GM18508 (cell line): ENCODE measurements around the gene NPPA.
"Not testable (repeated sequence)": the region's sequence is repeated elsewhere in the genome, so short reads cannot be mapped to it uniquely, and the experiment has no call there.

Experiments
- ATAC-seq: cut with Tn5 transposase; IDR thresholded peaks from one replicate; pipeline ENCODE4 v1.9.1; 2021; ENCODE audit warnings: moderate number of reproducible peaks; ENCODE audit not compliant: insufficient read depth, unreplicated experiment

Gene NPPA

DNA sequence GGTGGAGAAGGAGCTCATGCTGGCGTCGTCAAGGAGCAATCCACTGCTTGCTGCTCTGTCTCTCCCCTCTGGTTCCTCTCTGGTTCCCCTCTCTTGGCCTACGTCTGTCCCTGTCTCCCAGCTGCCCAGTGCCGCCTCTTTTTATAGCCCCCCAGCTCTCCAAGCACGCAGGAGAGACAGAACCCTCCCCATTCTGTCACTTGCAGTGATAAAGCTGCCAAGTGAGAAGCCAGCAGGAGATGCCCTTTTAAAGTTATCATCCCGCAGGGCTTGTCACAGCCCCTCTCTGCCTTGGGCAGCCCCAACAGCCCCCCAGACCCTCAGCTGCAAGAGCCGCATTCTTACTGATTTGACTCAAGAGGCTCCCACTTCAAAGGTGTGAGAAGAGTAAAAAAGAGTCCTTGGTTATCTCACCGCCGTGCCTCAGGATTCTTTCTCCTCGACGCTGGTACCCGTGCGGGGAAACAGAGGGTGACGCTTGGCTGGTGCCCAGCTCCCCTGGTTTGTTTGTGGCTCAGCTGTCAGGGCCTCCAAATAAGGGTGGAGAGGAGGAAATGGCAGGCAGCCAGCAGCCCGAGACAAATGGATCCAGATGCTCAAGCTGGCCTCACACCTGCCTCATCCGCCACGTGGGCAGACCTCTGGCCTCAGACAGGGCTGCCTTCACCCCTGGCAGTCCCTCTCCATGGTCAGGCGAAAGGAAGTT is at the start of gene NPPA:
NPPA (minus strand) TSS at position 117 of the 706 bp plus-strand sequence; CDS start at position 18, 99 bp downstream.
- no peak for ATAC-seq

DNA sequence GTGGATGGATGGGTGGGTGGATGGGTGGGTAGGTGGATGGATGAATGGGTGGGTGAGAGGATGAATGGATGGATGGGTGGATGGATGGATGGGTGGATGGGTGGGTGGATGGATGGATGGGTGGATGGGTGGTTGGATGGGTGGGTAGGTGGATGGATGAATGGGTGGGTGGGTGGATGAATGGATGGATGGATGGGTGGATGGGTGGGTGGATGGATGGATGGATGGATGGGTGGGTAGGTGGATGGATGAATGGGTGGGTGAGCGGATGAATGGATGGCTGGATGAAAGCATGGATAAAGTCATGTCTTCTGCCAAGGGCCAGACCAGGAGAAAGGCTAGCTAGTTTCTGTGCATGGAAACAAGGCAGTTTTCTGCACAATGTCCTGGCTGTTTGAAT is 46.9 kb upstream of the NPPA start:
- not testable (repeated sequence) for ATAC-seq

GRCh38 chr1:11893907-11894251 is 46.3 kb upstream of the NPPA start:
- ATAC-seq, result no peak

DNA sequence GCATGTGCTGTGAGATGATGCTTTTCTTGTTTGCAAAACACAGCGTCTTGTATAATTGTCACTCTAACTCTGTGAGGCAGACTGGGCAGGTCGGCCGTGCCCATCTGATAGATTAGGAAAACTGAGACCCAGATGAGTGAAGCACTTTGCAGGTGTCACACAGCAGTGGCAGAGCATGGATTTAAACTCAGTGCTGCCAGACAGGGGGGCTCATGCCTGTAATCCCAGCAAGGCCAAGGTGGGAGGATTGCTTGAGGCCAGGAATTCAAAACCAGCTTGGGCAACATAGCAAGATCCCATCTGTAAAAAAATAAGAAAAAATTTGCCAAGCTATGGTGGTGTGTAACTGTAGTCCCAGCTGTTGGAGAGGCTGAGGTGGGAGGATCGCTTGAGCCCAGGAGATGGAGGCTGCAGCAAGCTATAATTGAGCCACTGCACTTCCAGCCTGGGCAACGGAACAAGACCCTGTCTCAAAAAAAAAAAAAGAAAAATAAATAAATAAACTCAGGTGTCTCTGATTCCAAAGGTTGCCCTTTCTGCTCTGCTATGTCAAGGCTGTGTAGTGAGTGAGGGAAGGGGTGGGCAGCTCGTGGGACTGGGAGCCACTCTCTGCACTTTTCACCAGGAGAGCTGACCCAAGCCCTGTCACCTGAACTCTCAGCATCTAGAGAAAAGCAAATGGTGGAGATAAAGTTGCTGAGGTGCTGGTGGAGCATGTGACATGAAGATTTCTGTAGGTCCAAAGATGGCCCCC is 44.0 kb upstream of the NPPA start:
- no peak for ATAC-seq

GRCh38 chr1:11888877-11889208 is 41.3 kb upstream of the NPPA start:
- no peak for ATAC-seq

GRCh38 chr1:11888206-11888876 is 40.8 kb upstream of the NPPA start:
- no peak for ATAC-seq

DNA sequence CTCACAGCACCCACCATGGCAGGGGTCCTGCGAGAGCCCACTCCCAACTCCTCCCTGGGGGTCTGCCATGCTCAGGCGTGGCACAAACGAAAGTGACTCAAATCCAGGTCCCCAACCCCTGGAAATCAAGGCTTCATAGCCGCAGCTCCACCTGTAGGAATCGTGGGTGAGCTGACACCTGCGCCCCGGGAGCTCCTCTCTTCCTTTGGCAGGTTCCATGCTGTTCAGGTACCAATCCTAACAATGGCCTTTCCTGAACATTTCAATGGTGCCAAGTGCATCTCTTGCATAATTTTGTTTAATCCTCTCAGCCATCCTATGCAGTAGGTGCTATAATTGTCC is 40.1 kb upstream of the NPPA start:
- ATAC-seq, result no peak

GRCh38 chr1:11886986-11887665 is 39.5 kb upstream of the NPPA start:
- ATAC-seq, result no peak

- ATAC-seq, result no peak
These were observed 38.3 kb upstream of the NPPA start for GRCh38 chr1:11885916-11886315.

- ATAC-seq, result no peak
These were observed 35.4 kb upstream of the NPPA start for GRCh38 chr1:11882814-11883538.

DNA sequence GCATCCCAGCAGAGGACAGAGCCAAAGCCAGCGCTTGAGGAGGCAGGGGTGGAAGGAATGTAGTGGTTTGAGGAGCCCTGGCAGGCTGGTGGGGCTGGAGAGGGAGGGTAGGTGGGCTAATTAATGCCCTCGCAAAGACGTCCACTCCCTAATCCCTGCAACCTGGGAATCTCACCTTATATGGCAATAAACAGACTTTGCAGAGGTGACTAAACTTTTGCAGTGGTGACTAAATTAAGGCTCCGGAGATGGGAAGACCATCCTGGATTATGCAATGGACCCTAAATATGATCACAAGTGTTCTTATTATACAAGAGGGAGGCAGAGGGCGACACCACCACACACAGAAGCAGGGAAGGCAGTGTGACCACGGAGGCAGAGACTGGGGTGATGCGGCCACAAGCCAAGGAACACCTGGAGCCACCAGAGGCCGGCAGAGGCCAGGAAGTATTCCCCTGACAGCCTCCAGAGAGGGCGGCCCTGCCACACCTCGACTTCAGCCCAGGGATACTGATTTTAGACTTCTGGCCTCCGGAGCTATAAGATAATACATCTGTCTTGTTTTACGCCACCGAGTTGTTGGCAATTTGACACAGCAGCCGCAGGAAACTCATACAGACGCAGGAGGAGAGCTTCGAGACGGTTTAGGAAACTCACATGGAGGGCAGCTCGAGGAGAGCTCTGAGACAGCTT is 34.3 kb upstream of the NPPA start:
- ATAC-seq, result no peak

DNA sequence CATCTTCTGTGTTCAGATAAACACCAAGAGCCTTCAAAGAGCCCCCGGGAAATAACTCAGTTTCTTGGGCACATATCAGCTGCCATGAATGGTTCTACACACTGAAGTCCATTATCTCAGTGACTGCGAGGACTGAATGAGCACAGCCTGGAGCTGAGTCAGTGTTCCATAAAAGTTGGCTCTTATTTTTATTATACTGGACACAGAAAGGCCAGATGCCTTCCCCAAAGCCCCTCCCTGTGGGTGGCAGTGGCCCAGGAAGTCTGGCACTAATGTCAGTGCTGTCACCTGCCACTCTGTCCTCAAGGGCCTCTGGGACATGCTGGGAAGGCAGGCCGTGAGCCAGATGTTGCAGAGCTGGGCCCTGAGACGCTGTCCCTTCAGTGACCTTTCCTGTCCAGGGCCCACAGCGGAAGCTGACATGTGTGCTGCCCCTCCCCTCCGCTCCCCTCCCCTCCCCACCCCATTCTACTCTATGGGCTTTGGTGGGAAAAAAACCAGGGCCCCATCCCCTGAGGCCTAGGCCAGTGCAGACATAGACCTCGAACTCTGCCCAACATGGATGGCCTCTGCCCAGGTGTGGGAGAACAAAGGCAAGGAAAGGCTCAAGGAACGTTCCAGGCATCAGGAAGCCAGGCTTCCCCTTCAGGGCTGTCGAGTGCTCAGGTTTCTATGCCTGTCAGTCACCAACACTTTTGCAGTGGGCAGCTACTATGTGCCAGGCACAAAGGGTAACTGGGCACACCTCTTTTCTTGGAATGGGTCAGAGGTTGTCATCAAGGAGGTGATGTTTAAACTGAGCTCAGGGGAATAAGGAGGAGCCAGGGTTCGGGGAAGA is 33.5 kb upstream of the NPPA start:
- ATAC-seq, result no peak

- ATAC-seq, result no peak
These were observed 32.6 kb upstream of the NPPA start for GRCh38 chr1:11880181-11880575.

DNA sequence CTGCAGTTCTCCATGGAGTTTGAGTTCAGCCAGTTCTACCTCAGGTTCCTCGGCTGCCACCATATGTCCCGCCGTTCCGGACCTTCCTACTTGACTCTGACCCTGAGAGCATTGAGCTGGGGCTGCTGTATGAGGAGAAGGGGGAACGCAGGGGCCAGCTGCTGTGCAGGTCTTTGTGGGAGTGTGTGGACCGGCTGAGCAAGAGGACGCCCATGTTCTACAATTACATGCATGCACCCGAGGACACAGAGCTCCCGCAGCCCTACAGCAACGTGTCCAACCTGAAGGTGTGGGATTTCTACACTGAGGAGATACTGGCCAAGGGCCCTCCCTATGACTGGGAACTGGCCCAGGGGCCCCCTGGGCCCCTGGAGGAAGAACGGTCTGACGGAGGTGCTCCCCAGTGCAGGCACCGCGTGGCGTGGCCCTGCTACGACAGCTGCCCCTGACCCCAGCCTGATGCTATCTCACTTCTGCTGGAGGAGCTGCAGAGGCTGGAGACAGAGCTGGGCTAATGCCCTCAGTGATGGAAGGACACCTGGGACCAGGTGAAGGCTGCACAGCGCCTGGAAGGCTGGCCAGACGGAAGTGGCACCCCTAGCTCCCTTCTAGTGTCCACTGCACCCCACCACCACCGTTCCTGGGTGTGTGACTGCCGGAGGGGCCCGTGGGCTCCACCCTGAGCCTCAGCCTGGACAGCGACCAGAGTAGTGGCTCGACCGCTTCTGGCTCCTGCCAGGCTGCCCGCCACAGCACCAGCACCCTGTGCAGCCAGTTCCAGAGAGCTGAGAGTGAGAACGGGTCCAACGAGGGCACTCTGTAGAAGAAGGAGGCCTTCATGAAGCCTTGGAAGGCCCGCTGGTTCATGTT is 32.0 kb upstream of the NPPA start:
- ATAC-seq, result no peak

GRCh38 chr1:11878891-11879190 is 31.3 kb upstream of the NPPA start:
- no peak for ATAC-seq

DNA sequence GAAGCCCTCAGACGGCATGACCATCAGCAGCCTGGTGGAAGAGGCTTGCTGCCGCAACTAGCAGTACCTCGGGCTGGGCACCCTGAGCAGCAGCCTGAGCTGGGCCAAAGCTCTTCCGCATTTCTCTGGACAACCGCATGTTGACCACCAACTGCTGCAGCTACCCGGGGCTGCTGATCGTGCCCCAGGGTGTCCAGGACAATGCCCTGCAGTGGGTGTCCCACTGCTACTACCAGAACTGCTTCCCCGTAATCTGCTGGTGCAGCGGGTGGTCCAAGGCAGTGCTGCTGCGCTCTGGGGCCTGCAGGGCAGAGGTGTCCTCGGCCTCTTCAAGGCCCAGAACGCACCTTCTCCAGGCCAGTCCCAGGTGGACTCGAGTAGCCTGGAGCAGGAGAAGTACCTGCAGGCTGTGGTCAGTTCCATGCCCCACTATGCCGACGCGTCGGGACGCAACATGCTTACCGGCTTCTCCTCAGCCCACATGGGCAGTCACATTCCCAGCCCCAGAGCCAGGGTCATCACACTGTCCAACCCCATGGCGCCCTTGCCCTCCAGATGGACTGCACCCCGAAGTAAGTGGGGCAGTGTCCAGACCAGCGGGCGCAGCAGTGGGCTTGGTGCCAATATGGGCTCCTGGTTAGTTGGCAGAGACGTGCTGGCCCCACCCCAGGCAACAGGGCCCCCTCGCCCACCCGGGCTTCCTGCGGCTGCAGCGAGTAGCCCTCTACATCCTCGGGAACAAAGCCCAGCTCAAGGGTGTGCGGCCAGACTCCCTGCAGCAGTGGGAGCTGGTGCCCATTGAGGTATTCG is 30.7 kb upstream of the NPPA start:
- ATAC-seq, result no peak

DNA sequence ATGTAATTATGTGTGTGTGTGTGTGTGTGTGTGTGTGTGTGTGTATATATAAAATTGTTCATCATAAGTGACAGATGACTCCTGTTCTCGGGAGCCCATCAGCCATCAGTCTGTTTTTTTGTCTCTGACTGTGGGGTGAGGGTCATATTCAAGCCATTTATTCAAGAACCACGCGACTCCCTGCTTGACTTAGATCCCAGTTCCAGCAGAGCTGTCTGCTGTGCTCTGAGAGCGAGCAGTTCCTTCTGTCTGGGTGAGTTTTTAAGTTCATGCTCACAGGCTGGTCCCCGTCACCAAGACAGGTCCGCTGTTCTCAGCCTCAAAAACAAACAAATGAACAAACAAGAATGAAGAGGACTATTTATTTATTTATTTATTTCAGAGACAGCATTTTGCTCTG is 29.5 kb upstream of the NPPA start:
- no peak for ATAC-seq

DNA sequence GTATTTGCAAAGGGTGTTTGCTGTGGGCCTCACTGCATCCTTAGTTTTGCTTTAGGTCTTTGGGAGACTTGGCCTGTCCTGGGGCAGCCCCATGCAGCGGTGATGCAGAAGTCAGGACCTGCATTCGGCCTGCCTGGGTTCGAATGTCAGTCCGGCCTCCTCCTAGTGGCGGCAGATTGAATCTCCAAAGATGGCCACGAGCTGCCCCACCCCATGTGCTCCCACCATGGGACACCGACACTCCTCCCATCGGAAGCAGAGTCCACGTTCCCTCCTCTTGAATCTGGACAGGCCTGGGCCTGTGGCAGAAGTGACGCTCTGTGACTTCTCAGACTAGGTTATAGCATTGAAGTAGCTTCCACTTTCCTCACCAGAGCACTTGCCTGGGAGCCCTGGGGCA is 27.5 kb upstream of the NPPA start:
- no peak for ATAC-seq
